HG02571 (cell line): Measurements from ENCODE around the gene FRMD3.

Experiments used
- ATAC-seq: cut with Tn5 transposase; IDR thresholded peaks from one replicate; pipeline ENCODE4 v1.9.1; 2021; ENCODE audit warnings: mild to moderate bottlenecking, moderate library complexity; ENCODE audit not compliant: unreplicated experiment

Gene FRMD3

DNA sequence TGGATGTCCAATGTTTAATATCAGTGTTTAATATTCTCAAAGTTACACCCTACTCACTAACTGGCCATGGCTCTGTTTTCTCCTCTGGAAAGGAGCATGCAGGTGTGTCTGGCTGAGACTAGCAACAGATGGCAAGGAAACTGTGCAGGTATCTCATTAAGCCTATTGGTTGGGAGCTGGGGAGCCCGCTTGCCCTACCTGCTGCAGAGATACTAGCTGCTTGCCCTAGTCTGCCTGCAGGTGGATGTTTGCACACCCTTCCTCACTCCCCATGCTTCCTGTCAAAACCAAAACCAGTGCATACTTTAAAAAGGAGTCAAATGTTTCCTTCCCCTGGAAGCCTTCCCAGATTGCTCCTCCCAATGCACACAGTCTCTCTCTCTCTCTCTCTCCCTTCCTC, 247.0 kb downstream of the FRMD3 start:
- no peak for ATAC-seq

DNA sequence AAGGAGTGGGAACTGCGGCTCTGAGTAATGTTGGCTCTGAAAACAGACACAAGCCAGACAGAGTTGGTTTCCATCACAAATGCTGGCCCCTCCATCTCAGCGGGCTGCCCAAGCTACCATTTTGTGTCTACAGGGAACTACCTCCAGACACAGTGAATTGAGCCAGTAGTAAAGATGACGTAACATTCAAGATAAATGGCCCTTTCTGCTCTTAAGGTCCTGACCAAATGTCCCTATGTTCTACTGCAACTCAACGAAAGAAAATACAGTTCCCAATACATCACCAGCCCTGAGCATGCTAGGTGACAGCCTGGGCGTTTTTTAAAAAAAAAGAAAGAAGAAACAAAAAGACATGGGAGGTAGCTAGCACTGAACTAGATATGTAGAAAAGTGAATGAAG, 247.5 kb downstream of the FRMD3 start:
- no peak for ATAC-seq

DNA sequence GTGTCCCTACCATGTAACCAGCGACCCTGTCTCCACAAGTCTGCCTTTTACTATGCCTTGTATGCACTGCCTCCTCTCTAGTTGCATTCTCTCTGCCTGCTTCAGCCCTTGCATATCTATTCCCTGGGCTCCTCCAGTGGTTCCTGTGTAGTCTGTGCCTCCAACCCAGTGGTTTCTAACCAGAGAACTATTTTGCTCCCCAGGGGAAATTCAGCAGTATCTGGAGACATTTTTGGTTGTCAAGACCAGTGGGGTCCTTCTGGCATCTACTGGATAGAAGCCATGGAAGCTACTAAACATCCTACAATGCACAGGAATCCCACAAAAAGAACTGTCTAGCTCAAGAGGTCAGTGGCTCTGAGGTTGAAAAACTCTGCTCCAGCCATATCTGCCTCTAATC, 251.2 kb downstream of the FRMD3 start:
- no peak for ATAC-seq

DNA sequence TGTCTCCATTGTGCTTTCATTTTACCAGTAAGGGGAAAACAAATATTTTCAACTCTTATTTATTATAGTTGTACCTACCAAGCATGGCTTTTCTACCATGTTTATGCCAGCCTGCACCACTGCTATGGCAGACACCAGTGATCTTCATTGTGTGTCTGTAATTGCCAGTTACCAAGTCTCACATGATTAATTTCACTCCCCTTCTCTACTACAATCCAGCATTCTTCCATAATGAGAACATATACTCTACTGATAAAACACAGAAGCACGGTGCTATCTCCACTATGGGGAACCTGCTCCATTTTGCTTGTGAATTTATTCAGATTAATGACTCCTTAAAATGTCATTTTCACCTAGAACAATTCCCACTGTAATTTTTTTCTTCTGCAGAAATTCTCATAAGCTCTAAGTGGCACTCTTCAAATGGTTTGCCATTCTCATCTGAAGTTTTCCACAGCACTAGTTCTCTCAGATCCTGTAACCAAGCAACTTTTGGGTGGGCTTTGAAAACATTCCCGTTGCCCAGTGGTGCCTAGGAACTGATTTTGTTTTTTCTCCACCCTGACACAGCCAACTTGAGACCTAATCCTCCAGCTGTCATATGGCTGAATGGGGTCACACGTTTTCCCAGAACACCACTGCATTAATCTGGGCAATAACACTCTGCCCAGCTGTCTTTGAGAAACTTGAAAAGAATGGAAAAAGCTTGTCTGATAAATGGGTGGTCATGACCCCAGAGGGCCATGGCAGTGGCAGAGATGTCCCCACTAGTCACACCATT, 252.6 kb downstream of the FRMD3 start:
- ATAC-seq: no peak

DNA sequence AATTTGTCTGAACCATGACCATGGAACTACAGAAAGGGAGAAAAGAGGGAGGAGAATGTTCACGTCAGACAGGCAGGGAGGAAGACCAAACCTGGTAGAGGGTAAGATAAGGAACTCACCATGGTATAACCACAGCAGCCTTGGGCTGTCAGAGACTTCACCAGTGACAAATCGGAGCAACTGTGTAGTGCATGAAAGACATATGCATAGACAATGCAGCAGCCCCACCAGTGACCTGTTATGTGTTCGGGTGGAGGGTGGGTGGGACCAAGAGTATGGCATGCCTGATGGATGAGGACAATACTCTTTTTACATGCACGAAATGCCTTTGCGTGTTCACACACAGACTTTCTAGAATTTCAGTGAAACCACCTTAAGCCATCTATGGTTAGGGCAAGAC, 253.5 kb downstream of the FRMD3 start:
- ATAC-seq: no peak

DNA sequence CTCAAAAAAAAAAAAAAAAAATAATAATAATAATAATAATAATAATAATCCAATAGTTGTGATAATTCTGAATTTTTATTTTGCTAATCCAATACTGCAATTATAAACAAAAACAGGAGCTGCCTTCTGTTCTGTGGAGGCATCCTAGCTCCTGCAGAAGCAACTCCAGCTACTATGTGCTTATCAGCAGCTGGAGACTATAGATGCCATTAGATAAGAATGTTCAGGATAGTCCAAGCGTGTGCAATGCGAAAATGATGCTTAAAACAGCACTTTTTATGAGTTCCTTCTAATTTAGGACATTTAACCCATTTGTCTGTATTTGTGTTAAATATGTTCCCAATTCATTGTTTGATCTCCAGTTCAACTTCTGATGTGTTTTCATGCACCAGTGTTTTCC, 254.7 kb downstream of the FRMD3 start:
- no peak for ATAC-seq

DNA sequence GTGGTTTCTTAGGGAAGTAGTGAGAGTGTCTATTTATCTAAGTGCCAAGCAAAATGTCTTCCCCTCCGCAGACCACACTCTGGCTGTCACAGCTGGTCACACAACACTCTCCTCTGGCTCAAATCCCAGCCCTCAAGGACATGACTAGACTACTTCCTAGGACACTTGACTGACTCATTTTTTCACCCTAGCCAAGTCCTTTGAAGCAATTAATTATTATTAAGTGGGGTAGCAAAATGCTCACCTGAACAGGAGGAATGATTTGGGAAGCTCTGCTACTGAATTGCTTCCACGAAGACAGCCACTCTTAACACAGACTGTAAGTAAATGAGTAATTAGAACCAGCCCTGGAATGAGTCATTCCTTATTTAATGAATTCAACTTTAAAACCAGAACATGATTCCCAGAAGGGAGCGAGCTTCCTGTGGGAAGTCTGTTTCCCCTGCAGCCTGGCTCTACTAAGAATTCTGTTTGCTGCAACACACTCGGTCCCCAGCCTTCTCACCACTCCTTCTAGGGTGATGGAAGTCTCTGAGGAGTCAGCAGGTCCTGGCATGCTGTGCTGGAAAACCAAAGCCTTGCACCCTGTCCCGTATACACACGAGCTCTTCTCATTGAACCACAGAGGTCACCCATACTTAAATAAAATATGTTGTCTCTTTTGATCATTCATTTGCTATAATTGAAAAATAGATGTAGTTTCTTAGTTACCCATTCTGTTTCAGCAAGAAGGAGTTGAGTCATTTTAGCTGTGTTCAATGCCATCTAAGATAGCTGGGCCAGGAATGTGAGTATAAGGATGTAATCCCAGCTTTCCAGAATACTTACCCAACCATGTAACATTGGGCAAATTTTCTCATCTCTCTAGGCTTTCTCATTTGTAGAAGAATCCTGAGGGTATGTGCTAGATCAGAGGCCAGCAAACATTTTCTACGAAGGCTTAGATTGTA, 256.6 kb downstream of the FRMD3 start:
- no peak for ATAC-seq

DNA sequence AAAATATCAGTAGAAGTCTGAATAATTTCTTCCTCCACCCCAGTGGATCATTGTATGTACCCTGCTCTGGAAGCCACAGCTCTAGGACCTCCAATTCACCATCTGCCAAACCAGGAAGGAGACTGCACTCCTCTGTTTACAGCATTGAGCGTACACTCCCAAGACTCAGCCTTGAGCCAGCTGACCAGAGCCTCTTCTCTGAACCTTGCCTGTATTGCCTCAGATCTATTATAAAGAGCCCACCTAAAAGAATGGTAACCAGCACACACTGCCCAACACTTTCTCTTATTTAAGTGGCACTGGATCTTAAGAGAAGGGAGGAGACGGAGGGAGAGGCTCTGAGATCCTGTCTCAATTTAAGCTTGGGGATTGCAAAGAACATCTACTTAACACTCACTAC, 257.4 kb downstream of the FRMD3 start:
- ATAC-seq: no peak

DNA sequence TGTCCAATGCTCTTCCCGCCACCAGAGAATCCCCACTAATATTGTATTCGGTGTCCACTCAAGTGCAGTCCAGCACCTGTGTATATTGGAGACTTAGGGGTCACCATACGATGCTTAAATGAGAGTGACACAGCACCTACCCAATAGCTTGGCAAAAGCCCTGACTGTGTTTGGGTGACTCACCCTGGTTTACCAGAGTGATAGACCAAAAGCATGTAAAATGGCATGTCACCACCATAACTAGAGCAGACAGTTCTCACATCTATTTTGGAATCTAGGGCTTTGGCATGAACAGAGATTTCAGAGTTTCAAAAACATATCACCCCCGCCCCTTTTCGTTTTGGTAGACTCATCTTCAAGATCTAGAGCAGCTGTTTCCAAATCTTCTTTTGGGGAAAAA, 257.9 kb downstream of the FRMD3 start:
- ATAC-seq: no peak

DNA sequence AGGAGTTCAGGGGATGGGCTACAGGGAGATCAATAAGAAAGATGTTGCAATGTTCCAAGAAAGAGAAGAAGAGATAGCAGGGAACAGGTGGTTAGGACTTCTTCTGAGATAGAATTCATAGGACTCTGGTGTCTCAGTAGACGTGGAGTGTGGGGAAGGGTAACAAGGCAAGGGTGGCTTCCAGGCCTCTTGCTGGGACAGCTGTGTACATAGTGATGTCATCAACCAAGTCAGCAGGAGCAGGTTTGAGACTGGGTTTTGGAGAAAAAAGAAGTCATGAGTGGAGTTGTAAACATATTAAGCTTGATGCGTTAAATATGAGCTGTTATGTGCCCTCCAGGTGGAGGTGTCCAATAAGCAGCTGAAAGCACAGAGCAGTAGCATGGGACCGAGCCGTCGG, 263.4 kb downstream of the FRMD3 start:
- no peak for ATAC-seq

DNA sequence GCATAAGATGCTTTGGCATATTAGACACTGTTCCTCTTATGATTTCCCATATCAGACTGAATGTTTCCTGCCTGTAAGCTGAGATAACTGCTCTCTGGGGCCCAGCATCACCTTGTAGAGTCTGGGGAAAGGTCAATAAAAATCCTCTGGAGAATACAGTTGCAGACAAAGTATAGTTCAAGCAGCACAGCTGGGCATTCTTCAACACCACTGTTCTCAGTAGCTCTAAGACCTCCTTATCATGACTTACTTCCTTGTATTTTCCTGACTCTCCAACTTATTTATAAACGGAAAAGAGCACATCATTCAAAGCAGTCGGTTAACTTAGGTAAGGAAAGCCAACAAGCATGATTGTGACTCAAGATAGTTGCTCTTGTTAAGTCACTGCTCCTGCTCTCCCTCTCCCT, 266.5 kb downstream of the FRMD3 start:
- no peak for ATAC-seq

DNA sequence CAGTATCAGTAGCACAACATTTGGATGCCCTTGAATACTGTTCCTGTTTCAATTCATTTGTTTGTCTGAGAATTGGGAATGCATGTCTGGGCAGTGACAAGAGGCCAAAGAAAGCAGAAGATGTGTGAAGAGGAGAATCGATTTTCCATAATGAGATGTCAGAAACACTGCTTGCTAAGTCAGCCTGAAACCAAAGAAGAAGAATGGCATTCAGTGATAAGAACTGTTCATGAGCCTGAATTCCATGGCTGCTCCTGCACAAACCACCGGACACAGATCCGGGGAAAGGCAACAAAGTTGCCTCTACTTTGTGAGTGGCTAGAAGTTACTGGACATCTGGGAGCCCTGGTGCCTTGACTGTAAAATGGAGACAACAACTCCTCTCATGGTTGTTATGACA, 268.1 kb downstream of the FRMD3 start:
- ATAC-seq: no peak

DNA sequence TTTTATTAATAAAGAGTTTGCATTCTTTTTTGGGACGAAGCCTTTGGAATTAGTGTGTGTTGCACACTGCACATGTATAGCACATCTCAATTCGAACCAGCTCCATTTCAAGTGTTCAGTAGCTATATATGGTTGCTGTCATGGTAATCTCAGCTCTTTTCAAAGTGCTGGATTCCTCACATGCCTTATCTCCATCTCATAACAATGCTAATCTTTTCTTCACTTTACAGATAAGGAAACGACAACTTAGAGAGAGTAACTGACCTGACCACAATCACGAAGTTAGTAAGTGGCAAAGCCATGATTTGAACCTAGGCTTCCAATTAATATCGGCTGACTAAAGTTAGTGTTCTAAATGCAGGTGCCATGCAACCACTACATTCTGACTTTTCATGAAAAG, 270.5 kb downstream of the FRMD3 start:
- ATAC-seq: no peak

DNA sequence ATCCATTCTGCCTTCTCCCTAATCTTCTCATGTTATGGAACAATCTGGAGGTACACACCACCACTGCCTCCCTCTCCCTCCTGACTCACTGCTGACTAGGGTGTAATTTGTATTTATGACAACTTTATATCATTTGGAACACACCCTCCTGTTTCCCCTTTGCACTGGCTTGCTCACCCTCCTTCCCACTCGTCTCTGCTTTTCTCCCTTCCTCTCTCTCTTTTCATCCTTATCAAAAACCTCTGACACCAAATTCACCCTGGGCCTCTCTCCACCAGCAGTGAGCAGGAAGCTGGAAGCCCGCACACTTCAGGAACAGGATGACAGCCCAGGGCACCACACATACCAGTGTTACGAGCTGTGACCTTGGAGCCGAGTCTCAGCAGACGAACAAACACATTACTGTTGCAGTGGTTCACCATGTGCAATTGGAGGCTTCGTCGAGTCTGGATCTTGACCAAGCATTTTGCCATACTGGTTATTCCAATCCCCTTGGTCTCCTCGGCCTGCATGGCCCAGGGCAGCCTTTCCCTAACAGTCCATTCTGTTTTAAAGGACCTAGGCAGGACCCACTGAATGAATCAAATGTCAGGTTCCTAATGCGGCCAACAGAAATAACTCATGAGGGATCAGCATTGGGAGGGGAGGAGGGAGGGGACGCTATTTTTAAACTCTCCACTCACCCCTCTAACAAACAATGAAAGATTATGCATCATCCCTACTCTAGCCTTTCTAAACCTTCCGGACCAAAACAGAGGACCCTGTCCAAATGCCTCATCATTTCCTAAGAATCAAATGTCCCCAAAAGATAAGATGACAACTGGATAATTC, 271.3 kb downstream of the FRMD3 start:
- ATAC-seq: no peak

DNA sequence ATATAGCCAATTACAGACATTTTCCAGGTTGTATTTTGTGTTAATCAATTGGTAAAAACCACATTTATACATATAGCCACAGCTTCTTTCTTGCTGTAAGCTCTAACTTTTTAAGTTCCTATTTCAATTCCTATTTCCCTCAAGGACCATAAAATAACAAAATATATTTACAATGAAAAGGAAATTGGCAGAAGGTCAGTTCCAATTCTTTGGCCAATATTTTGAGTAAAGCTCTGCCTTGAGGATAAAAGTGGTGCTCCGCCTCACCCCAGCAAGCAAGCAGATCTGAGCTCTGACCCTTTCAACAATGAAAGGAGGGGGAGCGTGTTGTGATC, 271.9 kb downstream of the FRMD3 start:
- no peak for ATAC-seq

DNA sequence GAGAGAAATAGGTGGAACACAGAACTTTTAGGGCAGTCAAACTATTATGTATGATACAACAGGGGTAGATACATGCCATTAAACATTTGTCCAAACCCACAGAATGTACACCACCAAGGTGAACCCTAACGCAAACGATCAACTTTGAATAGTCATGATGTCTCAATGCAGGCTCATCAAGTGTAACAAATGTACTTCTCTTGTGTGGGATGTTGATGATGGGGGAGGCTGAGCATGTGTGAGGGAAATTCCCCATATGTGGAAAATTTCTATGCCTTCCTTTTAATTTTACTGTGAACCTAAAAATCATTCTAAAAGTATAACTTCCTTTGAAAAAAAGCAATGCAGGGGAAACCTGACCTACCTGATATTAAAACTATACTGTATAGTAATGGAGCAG, 273.9 kb downstream of the FRMD3 start:
- no peak for ATAC-seq

DNA sequence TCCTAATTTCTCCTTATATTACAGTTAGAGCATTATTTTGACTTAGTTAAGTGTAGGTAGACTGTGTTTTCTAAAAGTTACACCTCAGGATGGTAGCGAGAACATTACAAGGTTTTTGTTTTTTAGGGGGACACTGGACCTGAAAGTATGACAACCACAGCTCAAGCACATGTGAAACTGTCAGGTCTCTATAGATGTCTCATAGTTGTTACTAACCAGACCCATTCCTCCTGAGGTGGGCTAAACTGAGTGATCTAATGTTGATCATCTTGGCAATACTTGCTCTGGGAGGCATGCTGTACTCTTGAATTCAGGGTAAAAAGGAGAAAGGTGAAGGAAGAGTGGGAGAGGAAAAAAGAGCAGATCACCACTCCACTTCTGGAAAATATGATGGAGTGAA, 278.6 kb downstream of the FRMD3 start:
- ATAC-seq: no peak

DNA sequence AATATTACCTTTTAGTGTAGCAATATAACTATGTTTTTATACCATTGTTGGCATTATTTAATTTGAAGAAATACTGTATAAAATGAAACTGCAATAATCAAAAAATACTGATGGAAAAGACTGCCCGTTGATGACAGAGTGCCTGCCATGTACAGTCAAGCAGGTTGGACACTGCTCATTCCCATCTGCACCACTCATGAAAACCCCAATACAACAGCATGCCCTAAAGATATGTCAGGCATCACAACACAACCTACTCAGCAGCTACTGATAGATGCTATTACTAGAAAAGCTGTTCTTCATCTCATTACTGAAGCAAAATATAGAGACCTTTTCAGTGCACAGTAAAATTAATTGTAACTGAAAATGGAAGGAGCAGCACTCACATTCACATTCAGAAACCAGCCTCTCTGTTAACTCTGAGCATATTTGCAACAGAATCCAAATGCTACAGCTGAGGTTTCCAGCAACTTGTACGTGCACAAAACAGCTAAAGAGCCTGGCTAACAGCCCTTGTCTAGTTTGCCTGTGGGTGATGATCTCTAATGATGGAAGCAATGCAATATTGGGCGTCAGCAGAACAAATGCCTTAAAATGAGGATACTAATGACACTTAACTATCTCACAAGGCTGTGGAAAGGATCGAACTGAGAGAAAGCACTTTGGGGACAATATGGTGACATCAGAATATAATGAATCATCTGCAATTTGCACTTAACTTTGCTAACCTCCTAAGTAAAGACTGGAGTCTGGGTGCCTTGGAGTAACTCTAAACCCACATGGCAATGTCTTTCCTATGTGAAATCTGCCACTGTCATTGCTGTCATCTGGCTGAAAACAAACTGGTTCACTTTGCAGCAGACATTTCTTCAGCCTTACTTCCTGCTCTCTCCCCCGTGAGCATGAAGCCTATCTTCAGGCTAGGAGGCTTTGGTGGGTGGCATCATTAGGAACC, 280.0 kb downstream of the FRMD3 start:
- no peak for ATAC-seq

DNA sequence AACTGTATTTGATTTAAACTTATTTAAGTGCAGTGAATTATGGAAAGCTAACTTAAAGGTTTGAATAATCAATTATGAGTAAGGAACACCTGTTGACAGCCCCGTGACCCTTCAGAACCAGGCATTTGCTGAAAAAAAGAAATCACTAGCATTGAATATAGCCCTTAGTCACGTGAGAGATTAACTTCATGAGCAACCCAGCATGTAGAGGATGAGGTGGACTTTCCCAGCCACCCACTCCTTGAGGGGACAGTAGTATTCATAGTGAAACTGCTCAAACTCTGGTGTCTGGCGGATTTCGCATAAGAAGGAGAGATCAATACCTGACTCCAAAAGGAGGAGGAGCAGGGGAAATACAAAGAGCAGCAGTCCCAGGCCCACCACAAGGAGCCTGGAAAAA, 290.5 kb downstream of the FRMD3 start:
- ATAC-seq: peak; percentile 66

DNA sequence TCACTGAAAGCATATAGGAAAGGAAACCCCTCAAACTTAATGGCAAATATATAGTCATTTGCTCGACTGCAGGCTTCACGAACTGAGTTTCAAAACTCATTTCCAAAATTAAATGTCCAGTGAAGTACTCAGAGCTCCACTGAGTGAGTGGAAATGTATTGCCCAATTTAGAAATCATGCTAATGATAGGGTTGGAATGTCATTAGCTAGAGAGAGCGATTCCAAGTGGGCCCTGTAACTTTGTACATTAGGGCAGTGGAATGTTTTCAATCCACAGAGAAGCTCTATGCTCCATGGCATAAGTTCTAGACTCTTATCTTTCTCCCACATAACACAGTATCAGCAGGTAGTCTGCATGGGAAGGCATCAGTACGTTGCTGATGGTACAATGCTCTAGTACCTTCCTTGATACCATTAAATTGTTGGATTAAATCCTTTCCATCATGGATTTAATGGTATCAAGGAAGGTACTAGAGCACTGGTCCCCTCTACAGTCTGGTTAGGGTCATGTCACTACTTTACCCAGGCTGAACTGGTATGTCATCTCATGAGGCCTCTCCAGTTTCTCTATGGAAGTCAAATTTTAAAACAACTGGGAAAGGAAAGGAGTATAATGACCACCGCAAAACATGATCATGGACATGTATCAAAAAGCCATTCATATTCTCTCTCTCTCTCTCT, 292.1 kb downstream of the FRMD3 start:
- ATAC-seq: no peak
